CD4-positive, alpha-beta T cell treated with Interleukin-1 beta for 1 hour (primary cell): Measurements from ENCODE around the gene MYO1E.

Source experiments
- DNase-seq, 2 donors: peaks; one replicate each; pipeline ENCODE4 v3.0.0-alpha.2; 2020 to 2022

Gene MYO1E

DNA sequence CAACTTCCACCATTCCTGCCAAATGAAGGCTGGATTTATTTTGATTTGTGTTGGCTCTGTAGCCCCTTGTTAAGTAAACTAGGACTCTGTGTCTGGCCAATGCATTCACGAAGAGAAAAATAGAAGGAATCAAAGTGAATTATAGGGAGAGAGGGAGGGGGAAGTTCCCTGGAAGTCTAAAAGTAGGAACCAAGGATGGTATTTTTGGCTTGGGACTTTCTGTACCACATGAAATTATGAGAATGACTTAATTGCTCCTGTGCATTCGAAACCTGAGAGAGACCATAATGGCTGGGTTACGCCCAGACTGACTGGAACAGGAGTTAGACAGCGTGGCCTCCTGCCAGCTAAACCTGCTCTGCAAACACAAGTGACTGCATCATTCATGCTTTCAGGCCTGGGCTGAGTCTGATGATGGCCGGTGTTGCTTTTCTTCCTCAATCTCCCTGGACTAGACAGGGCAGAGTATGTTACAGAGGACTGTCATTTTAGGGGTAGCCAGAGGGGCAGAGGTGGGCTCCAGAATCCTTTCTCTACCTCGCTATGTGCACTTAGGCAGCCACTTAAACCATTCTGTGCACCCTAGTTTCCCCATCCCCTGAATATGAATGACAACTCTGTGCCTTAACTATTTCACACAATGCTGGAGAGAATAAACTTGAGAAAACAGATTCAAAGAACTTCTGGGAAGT is 58.9 kb downstream of the MYO1E start:
- no peak for DNase-seq

DNA sequence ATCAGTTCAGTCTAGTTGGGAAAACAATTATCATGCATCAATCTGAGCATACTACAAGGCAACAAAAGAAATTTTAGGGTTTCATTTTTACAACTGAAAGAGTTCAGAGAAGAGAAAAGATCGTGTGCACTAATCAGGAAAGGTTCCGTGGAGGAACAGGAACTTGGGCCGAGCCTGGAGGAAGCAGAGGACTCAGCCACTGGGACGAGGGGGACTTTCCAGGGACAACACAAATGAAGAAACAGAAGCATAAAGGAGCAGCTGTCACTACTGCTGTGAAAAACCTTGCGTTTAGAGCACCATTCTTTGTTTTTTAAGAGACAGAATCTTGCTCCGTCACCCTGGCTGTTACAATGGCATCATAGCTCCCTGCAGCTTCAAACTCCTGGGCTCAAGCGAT is 60.5 kb downstream of the MYO1E start:
- peak in 1 of 2 donors; percentile 6 for DNase-seq

DNA sequence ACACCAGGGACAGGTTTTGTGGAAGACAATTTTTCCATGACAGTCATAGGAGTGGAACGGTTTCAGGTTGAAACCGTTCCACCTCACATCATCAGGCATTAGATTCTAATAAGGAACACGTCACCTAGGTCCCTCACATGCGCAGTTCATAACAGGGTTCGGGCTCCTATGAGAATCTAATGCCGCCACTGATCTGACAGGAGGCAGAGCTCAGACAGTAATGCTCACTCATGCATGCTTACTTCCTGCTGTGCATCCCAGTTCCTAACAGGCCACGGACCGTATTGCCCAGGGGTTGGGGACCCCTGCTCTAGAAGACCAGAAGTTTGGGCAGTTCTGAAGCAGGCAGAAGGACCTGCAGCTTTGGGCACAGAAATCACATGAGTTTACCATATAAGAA is 61.5 kb downstream of the MYO1E start:
- no peak for DNase-seq

DNA sequence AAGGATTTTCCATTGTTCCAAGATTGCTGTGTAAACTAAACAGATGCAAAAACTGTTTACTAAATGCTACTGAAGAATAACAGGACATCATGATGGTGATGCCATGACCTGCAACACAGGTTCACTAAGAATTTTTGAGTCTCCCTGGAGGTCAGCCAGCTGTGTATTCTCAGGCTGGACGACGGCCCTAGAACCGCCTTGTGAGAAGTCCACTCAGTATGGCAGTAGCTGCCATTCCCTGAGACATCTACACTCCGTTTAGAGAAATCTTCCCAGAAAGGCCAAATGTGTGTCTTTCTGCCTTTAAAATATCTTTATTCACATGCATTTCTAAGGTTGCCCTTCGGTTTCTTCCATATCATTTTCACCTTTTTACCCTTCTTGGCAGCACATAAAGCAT is 63.3 kb downstream of the MYO1E start:
- no peak for DNase-seq

DNA sequence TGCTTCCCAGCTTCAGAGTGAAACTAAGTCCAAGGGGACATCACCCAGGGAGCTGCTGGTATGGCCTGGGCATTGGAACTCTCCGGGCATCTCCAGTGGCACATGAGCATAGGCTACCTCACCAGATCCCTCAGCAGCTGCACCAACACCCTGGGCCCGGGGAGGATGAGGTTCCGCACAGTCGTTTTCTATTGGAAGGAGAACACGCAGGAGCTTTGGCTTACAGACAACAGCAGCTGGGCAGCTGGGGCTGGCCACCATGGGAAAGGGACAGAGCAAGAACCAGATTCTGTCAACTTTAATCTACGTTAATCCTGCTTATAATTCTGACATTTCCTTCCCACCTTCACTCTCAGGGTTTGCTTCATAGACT is 65.5 kb downstream of the MYO1E start:
- DNase-seq: no peak

DNA sequence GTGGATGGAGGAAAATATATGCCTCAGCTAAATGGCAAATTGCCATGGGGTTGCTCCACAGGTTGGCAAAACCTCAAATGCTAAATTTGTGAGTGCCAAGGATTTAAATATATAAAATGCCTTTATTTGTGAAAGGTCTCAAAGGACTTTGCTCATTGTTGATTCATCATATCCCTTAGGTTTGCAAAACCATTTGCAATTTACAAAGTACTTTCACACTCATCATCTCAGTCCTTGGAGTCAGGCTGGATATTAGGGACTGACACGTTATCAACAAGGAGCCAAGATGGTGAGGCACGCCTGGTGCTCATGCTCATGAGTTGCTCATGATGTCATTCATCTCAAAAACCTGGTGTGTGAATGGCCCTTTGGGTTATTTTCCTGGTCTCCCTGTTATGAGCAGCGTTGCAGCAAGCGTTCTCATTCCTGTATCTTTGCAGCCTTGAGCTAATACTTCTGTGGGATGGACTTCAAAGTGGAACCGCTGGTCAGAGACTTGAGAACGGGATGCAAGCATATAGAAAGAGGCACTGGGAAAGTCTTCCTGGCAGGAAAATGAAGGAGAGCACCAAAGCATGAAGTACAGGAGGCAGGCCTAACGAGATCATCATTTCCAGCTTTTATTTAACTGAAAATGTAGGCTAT is 66.0 kb downstream of the MYO1E start:
- no peak for DNase-seq

DNA sequence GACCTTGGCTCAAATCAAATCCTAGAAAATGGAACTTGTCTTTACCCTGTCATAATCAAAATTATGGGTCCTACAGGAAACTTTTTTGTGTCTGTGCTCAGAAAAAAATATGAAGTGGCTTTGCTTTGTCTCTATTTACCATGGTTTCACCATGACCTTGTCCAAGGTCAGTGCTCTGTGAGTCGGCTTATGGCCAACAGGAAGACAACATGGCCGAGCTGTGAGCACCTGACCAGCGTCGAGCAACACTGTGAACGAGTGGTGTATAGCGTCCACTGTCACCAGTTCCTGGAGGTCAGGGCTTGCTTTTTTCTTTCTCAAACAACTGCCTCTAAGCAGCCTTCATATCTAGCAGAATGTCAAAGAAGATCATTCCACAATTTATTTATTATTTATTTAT is 67.9 kb downstream of the MYO1E start:
- DNase-seq: no peak

DNA sequence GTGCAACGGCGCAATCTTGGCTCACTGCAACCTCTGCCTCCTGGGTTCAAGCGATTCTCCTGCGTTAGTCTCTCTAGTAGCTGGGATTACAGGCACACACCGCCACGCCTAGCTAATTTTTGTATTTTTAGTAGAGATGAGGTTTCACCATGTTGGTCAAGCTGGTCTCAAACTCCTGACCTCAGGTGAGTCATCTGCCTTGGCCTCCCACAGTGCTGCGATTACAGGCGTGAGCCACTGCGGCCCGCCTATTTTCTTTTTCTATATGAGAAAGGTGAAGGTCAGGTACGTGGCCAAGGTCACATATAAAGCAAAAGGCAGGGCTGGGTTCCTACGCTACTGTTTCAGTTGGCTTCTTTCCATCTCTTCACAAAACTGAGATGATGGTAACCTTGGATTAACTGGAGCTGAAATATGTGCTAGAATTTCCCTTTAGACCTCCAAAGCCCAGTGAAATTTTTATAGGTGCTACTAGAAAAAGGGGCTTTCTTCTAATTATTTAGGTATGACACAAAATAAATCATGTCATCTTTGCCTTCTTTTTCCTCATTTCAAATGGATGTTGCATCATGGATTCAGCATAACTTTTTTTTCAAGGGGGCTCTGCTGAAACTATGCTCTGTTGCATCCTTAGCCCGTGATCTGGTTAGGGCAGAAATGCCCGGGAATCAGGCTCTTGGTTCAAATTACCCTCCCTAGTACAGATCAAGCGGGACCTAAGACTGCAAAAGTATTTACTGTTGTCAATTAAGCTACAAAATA is 68.5 kb downstream of the MYO1E start:
- DNase-seq: no peak

DNA sequence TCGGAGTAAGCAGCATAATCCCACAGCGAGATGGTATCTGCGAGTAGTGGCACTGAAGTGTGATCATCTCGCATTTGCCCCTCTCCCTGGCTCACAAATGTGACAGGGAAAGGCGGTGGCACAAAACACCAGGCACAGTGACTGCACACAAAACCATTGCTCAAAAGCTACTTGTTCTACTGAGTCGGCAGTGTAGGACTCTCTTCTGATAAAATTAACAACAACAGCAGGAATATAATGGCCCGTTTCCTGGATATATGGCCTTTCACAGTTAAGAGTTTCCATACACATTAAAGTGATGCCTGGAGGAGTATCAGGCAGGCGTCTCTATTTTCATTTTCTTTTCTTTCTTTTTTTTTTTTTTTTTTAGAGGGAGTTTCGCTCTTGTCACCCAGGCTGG is 69.0 kb downstream of the MYO1E start:
- no peak for DNase-seq

DNA sequence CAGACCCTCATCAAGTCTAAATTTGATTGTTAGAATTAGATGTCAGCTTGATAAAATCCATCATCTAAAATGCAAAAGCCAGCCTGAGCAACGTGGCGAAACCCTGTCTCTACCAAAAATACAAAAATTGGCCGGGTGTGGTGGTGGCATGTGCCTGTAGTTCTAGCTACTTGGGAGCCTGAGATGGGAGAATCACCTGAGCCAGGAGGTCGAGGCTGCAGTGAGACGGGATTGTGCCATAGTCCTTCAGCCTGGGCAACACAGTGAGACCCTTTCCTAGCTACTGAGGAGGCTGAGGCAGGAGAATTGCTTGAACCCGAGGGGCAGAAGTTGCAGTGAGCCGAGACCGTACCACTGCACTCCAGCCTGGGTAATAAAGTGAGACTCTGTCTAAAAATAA is 69.5 kb downstream of the MYO1E start:
- DNase-seq: no peak

DNA sequence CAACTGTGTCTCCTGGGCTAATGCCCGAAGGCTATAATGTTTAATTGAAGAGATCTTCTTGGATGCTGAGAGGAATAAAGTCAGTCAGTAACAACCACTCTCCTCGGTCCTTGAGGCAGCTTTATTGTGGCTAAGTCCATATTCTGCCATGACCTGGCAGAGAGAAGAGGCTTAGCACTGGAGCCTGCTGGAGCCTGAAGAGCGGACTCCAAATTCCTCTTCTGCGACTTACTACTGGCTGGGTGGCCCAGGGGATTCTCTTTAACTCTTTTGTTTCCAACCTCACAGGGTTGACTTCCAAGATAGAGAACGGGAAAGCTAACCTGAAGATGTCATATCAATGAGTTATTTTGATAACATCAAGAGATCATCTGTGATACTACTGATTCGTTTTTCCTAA is 71.1 kb downstream of the MYO1E start:
- DNase-seq: no peak

DNA sequence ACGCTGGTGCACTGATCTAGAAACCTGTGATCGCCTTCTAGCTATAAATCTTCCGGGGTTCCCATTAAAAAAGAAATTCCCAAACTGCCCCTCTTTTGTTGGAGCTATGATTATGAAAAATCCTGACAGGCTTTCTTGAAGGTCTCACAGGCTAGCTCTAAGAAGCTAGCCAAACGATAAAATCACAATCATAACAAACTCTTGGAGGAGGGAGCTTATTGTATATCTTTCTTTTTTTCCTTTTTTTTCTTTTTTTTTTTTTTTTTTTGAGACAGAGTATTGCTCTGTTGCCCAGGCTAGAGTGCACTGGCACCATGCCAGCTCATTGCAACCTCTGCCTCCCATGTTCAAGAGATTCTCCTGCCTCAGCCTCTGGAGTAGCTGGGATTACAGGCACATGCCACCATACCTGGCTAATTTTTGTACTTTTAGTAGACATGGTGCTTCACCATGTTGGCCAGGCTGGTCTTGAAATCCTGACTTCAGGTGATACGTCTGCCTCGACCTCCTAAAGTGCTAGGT is 72.0 kb downstream of the MYO1E start:
- DNase-seq: peak in 1 of 2 donors; percentile 16

DNA sequence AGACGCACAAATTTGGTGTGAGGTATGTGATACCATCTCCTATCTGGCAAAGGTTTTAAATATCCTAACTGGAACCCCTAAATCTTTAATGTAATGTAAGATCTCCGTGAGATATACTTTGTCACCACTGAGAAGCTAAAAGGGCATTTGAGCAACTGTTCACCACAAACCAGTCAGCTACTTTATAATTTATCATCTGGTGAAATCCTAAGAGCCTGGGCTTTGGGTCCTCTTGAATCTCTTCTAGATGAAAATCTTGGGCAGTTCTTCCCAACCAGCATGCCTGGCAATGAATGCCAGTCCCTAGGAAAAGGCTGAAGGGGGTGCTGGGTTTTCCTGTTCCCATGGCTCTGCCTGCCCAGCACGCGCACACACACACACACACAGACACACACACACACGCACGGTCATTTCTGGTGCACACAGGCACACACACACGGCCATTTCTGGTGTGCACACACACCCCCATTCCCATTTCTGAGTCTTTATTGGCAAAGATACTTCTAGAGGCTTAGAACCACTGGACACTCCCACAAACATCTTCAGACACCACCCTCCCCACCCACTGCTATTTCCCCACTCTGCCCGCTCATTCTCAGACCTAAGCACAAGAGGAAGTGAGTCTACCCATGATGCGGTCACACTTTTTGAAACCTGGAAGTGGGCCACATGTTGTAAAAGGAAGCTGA is 72.6 kb downstream of the MYO1E start:
- DNase-seq: peak; percentile 71 to 85

DNA sequence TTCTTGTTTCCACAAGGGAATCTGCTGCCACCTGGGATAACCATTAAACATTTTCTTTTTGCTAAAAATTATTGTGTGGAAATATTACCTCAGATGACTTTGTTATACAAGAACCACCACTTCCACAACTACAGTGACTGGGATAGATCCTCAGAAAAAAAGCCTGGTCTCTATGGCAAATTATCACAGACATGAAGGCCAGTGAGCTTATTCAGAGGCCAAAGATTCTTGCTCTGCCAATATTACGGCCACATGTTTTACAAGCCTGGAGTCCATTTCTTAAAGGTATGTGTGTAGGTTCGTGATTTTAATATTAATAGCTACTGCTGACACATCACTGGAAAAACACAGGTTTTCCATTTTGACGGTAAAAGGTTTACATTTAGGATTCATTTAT is 73.8 kb downstream of the MYO1E start:
- DNase-seq: no peak

DNA sequence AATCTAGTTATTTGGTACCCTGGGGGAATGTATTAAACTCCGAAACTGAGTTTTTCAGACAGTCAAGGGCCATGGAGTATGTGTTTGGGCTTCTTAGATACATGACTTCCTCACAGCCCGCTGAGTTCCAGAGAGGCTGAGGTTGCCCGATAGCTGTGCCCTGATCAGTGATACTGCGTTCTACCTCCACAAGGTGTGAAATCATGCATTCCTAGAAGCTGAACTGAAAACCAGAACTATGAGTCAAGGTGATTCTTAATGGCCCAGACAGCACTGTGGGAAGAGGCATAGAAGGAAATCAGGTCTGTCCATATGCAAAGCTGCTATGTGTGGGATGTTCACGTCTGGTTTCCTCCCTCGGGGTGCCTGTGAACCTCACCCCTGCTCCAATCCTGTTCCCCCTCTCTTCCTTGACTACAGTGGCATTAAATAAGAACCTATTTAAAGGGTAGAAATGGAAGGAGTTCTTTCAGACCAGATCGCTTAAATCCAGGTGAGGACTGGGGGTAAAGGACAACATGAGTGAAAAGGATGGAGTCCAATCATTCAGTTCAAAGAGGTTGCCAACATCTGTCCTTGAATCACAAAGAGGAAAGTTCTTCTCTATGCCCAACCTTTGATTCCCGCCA is 74.3 kb downstream of the MYO1E start:
- peak in 1 of 2 donors; percentile 31 for DNase-seq

DNA sequence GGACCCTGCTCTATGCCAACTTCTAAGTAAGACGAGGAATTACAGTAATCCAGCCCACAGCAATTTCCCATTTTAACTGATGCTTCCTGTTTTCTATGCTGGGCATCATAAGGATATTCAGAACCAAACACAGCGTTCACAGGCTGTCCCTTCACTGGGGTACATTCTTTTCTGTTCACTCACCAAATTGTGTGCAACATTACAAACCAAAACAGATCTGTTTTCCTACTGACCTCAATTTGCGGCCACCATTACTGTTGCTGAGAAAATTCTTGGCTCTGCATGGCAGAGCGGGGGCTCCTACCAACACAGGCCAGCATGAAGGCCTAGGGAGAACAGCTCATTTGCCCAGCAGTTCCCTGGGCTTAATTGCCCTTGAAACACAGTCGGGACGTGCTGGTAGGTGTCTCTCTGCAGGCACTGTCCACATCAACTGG is 76.5 kb downstream of the MYO1E start:
- no peak for DNase-seq

DNA sequence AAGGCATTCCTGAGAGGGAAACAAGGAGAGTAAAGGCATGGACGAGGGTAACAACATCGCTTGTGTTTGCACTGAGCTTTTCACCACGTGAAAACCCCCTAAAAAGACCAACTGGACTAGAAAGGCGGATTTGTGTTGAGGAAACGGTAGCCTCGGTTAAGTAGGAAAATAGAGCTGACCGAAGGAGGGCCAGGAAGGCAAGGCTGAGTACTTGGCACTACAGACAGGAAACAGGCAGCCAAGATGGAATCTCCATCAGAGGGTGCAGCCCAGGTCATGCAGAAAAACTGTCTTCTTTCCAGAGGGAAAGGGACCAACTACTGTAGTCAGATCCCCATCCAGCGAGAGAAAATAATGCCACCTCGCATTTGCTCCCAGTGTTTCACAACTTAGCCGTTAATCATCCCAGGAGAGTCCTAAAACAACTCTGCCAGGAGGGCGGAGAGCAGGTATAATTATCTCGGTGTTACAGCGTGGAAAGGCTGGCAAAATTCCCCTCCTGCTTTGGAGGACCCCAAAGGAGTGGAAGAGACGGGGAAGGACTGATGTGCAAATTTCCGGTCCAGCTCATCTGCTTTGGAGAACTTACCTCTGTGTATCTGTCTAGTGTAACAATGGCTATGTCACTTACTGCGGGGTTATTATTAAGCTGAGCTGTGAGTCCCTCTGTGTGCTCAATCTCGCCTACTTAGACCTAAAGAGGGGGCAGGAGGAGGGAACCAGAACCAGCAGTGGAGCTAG is 77.2 kb downstream of the MYO1E start:
- DNase-seq: no peak

DNA sequence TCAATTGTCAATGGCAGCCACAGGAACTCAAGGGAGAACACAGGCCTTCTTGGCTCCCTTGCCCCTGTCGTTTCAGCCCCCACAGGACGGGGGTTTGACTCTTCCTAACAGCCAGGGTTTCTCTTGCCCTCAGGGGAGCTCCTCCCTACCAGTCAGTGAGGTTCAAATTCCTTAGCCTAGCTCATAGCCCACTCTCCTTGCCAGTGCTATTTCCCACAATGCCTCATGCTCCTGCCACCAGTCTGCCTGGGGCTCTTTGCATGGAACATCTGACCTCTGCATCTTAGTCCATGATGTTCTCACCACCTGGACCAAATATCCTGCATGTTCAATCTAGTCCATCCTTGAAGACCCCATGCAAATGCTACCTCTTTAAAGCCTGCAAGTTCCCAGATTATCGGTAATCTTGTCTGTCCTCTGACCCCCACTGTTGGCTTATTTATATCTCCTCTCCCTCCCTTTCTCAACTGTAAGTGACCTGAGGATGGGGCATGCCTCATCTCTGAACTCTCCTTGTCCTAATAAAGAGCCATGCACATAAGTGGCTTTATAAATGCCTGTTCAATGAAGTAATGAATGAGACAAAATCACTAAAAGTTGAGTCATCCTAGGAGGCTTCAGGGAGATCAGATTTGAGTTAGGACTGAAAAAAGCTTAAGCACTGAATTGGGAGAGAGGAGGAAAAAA is 78.0 kb downstream of the MYO1E start:
- no peak for DNase-seq

DNA sequence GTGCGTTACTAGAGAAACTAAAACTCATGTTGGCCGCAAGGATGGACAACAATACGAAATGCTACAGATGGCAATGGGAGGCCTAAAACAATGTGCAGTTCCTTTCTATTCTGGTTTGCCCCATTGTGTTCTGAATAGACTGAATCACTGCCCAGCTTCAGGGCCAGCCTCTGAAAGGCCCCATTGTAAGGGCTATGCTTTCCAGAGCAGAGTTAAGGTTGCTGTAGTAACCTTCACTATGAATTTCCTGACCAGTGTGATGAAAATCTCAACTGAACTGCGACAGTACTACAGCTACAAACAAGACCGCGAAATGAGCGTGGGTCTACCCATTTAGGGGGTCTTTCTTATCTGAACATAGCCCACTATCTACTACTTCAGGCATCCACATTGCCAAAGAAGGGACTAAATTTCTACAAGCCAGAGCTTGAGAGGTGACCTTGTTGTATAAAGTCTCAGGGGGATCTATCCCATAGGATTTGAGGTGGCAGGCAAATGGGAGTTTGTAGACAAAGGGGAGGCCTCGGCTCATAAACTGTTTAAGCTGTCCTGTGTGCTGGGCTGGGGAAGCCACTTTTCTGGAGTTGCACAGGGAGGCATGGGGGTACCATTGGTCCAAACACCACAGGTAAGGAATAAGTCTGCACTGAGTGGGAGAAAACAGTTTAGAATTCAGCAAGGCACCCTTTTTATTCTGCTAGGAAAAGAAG is 80.1 kb downstream of the MYO1E start:
- DNase-seq: no peak

DNA sequence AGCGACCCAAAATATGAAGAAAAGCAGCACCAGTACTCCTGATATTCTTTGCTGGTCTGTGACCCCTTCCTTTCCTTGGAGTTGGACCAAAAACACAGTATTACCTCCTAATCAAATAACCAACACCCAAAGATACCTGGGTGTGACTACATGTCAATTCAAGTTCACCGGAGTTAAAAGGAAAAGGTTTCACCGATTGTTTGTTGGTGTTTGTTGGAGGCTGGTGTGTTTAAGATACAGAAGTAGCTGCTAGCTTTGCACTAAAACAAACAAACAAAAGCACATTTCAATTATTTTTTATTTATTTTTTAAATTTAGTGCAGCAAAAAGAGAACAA is 81.5 kb downstream of the MYO1E start:
- no peak for DNase-seq
